HepG2 (cell line): ENCODE results near the gene SUCLG2. TPM values are rescaled to one million over a fixed set of nuclear protein-coding genes. Genes with fewer than 3 reads are reported as not detected.
A peak's percentile ranks its signal among the peaks of the same experiment; 100 is the strongest.

Experiments used
- ATAC-seq: fragments of 200-7000 bp; cut with Tn5 transposase; 3 replicates; pipeline ENCODE4 v1.9.1; 2020; ENCODE audit warnings: mild to moderate bottlenecking, moderate library complexity
- BruUV-seq: library from RNA; stranded (reverse); fragments of 400-500 nt; replicated peaks from 2 replicates; lab custom pipeline; 2021; lab: Mats Ljungman, UMichigan
- CTCF ChIA-PET: fragments of 300-600 bp; formaldehyde crosslinking; extraction: SDS; loops from one replicate; lab custom pipeline; 2021; ENCODE audit warnings: low total read pairs, inconsistent platforms, low intra/inter-chr PET ratio; lab: Yijun Ruan, JAX
- POLR2A ChIA-PET: fragments of 350-600 bp; sonication (Branson Sonifier 250); formaldehyde crosslinking; loops from one replicate; lab custom pipeline; 2020; ENCODE audit warnings: antibody characterized with exemption, inconsistent platforms; lab: Yijun Ruan, JAX
- DNase-seq: peaks from one replicate; pipeline ENCODE4 v3.0.0-alpha.2; 2015; ENCODE audit warnings: low spot score
- FAIRE-seq: peaks from 3 replicates; lab custom pipeline; 2011; peaks lifted over from hg19 to GRCh38; lab: Jason Lieb, UNC
- H2AFZ ChIP-seq: one replicate; pipeline ENCODE4 v1.6.1; 2011; ENCODE audit warnings: low read length, inconsistent platforms
- H3K27ac ChIP-seq: fragments of 300-600 bp; 3 replicates; pipeline ENCODE4 v1.8.0; 2011; ENCODE audit warnings: mixed run types, mild to moderate bottlenecking, mixed read lengths, low read length, inconsistent platforms; ENCODE audit not compliant: insufficient read depth; ENCODE audit errors: extremely low read length
- H3K27me3 ChIP-seq, 2 experiments: fragments of 200-600 bp in 1 of 2; 2 replicates in 1 of 2; 3 replicates in 1 of 2; pipeline versions ENCODE4 v1.6.0 to v1.8.0; 2011; ENCODE audit warnings: low read length in 2 of 2, mild to moderate bottlenecking in 2 of 2, moderate library complexity in 2 of 2, inconsistent platforms in 1 of 2; ENCODE audit not compliant: insufficient read depth in 2 of 2, control insufficient read depth in 1 of 2
- H3K36me3 ChIP-seq, 2 experiments: fragments of 200-600 bp in 1 of 2; replicated peaks in 1 of 2; 2 replicates in 1 of 2; 3 replicates in 1 of 2; pipeline versions ENCODE4 v1.5.1 to v1.8.0; 2011; ENCODE audit warnings: low read length in 2 of 2, inconsistent platforms in 1 of 2; ENCODE audit not compliant: insufficient read depth in 2 of 2, control insufficient read depth in 1 of 2
- H3K4me1 ChIP-seq: 2 replicates; pipeline ENCODE4 v1.5.1; 2012; ENCODE audit warnings: low read length, inconsistent platforms; ENCODE audit not compliant: insufficient read depth
- H3K4me2 ChIP-seq: 2 replicates; pipeline ENCODE4 v1.6.0; 2011; ENCODE audit warnings: low read depth, low read length, inconsistent platforms
- H3K4me3 ChIP-seq, 3 experiments: fragments of 200-600 bp in 1 of 3; sonication (generic), shearing (Covaris generic) in 1 of 3; replicated peaks in 1 of 3; 2 replicates each; pipeline ENCODE4 v1.5.1; 2011 to 2016; ENCODE audit warnings: low read length in 3 of 3, inconsistent platforms in 2 of 3, low read depth in 2 of 3, mild to moderate bottlenecking in 2 of 3, control low read depth in 1 of 3, mixed read lengths in 1 of 3; ENCODE audit not compliant: insufficient read depth in 1 of 3
- H3K79me2 ChIP-seq: one replicate; pipeline ENCODE4 v1.6.1; 2011; ENCODE audit warnings: low read length, inconsistent platforms; ENCODE audit not compliant: insufficient read depth
- H3K9ac ChIP-seq: 2 replicates; pipeline ENCODE4 v1.6.0; 2011; ENCODE audit warnings: mild to moderate bottlenecking, low read depth, low read length, inconsistent platforms; ENCODE audit not compliant: insufficient read depth
- H3K9me3 ChIP-seq: 2 replicates; pipeline ENCODE4 v1.5.1; 2012; ENCODE audit warnings: mild to moderate bottlenecking, low read length
- H4K20me1 ChIP-seq: 2 replicates; pipeline ENCODE4 v1.6.0; 2011; ENCODE audit warnings: inconsistent platforms, mild to moderate bottlenecking, low read length, moderate library complexity; ENCODE audit not compliant: insufficient read depth
- FOXA1 ChIP-seq, 2 experiments: fragments of 450-650 bp in 1 of 2; sonication (generic) in 1 of 2; formaldehyde crosslinking in 1 of 2; IDR thresholded peaks; 2 replicates each; pipeline versions ENCODE4 v1.4.0 to v1.6.1; 2016 to 2020; ENCODE audit warnings: missing genetic modification reagents in 1 of 2
- GFI1 ChIP-seq: sonication (generic); formaldehyde crosslinking; IDR thresholded peaks from 2 replicates; pipeline ENCODE4 v1.5.0; 2020; ENCODE audit warnings: missing genetic modification reagents, mild to moderate bottlenecking, borderline replicate concordance
- SAP130 ChIP-seq: IDR thresholded peaks from 2 replicates; pipeline ENCODE4 v1.6.1; 2016; ENCODE audit warnings: low read depth
- TEAD3 ChIP-seq: optimal IDR thresholded peaks from 2 replicates; pipeline ENCODE3; 2016; ENCODE audit warnings: borderline replicate concordance
- WGBS: methylation state at CpG from one replicate; pipeline ENCODE4 v1.1.6; 2017; ENCODE audit warnings: low lambda C conversion rate; 5-methylcytosine and 5-hydroxymethylcytosine counted together
- in situ Hi-C: cut with HindIII; loops from 2 replicates; pipeline ENCODE4 v1.10.0; 2017; ENCODE audit warnings: low pct_unique_long_range_greater_than_20kb; ENCODE audit not compliant: extremely low pct_ligation_motif_present
- intact Hi-C: fragments of 100-400 bp; cut with micrococcal nuclease; formaldehyde crosslinking; loops from one replicate; pipeline ENCODE4 v1.10.0; 2022; ENCODE audit not compliant: unreplicated experiment
- polyA plus RNA-seq, 8 experiments: library from polyadenylated mRNA; depleted of rRNA in 3 of 8; stranded (reverse) in 7 of 8; unstranded in 1 of 8; fragments of >200 nt; fragmentation: Illumina TruSeq in 4 of 8; extraction: Trizol in 4 of 8; gene quantifications; 2 replicates each; pipeline versions ENCODE4 v1.2.1 to v1.2.3, GENCODE V29; 2011 to 2016; ENCODE audit warnings: low read depth in 4 of 8, missing spikeins in 1 of 8, mixed read lengths in 1 of 8; ENCODE audit not compliant: insufficient read depth in 1 of 8
- total RNA-seq, 5 experiments: library from RNA; depleted of rRNA; stranded (reverse); fragments of >200 nt; fragmentation: Illumina TruSeq; extraction: Trizol; gene quantifications; 2 replicates each; pipeline ENCODE4 v1.2.3, GENCODE V29; 2016; ENCODE audit warnings: low read depth in 1 of 5
- TF ChIP-seq, protein P1 (sequence below): sonication (generic); formaldehyde crosslinking; IDR thresholded peaks from 2 replicates; pipeline ENCODE4 v1.4.0; 2020; ENCODE audit warnings: missing genetic modification reagents

SUCLG2 gene
- total and polyA plus RNA-seq, 2 of the 13 experiments (the other 11 are each of a cell fraction or from before 2014, with no cell fraction given), result 21.4 to 64.9 TPM

GRCh38 chr3:67650084-67650483, 4.3 kb downstream of the SUCLG2 start (continued):
- TF ChIP-seq TEAD3 (CRISPR knock-in tag) (peak; percentile 48), GFI1 (CRISPR knock-in tag) (0 out of 2 replicates have a peak, but pooled peaks have one; percentile 27), SAP130 (CRISPR knock-in tag) (peak; percentile 24; the same call in 1 of the 2 replicates)
- TF ChIP-seq, protein P1, sequence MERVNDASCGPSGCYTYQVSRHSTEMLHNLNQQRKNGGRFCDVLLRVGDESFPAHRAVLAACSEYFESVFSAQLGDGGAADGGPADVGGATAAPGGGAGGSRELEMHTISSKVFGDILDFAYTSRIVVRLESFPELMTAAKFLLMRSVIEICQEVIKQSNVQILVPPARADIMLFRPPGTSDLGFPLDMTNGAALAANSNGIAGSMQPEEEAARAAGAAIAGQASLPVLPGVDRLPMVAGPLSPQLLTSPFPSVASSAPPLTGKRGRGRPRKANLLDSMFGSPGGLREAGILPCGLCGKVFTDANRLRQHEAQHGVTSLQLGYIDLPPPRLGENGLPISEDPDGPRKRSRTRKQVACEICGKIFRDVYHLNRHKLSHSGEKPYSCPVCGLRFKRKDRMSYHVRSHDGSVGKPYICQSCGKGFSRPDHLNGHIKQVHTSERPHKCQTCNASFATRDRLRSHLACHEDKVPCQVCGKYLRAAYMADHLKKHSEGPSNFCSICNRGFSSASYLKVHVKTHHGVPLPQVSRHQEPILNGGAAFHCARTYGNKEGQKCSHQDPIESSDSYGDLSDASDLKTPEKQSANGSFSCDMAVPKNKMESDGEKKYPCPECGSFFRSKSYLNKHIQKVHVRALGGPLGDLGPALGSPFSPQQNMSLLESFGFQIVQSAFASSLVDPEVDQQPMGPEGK (CRISPR knock-in tag), result peak; percentile 16; the same call in 1 of the 2 replicates
- TF ChIP-seq, all 625 proteins: peak for 49

DNA sequence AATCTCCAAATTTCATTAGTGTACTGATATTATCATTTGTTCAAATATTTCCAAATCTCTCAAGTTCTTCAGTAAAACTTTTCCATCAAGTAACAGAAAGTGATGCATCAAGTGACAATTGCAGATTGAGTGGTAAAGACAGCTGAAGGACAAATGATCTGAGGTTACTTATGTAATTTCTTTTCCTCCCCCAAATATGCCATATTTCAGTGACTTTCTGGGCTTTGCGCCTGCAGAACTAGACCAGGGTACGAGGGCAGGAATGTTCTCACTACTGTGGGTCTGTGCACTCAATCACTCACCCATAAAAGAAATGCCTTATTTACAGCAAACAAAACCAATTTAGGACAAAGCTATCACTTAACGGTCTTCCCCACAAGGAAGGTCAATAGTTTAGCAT, 4.7 kb downstream of the SUCLG2 start:
- DNase-seq (no peak), ATAC-seq (no peak), FAIRE-seq (no peak)
- Histone ChIP-seq H3K27ac (peak overlapping the region; percentile 62), H3K9ac (no peak overlapping the region), H4K20me1 (no peaks in the 10 kb centered on the region), H3K36me3 (no peaks in the 10 kb centered on the region), H3K4me1 (peaks cover 78% of the 10 kb centered on the region), H3K79me2 (peaks cover 28% of the 10 kb centered on the region), H3K9me3 (no peaks in the 10 kb centered on the region), H2AFZ (no peak overlapping the region), H3K27me3 (no peaks in the 10 kb centered on the region), H3K4me2 (peak overlapping the region; percentile 60), H3K4me3 (peak overlapping the region in 1 of 3 experiments; percentile 3; a peak in 2 of 6 replicates)
- no TSS peak for BruUV-seq
- ChIA-PET CTCF (no interaction called here), POLR2A (interaction anchor here (0.6 to 1.2 kb wide), 2 partner anchors 25 to 96 kb away, joined by 3 to 5 read pairs; no protein-coding TSS in a partner anchor)
- intact Hi-C loops (loop anchor here (5.0 kb wide), 2 partner anchors 57 to 352 kb away; no protein-coding TSS in a partner anchor), in situ Hi-C loops (no loop called here)
- 22% methylated on average over 3 of the region's 3 CpGs for WGBS
- no peak for TF ChIP-seq FOXA1 (IDR thresholded peaks at IDR 0.05)
- no peak for TF ChIP-seq FOXA1 (CRISPR knock-in tag; IDR thresholded peaks at IDR 0.05)
- TF ChIP-seq SAP130 (CRISPR knock-in tag), result 0 out of 2 replicates have a peak, but pooled peaks have one; percentile 0
